SIG-M5 treated with dmso at 0.1 percent for 504 hours (cell line): Measurements from ENCODE around the gene TTC33.

Experiments used
- DNase-seq: peaks from one replicate; lab custom pipeline; 2025; ENCODE audit not compliant: unreplicated experiment; lab: John Stamatoyannopoulos, UW

The TTC33 gene

GRCh38 chr5:40618926-40619325 lies 136.8 kb downstream of the TTC33 start:
- no peak for DNase-seq

DNA sequence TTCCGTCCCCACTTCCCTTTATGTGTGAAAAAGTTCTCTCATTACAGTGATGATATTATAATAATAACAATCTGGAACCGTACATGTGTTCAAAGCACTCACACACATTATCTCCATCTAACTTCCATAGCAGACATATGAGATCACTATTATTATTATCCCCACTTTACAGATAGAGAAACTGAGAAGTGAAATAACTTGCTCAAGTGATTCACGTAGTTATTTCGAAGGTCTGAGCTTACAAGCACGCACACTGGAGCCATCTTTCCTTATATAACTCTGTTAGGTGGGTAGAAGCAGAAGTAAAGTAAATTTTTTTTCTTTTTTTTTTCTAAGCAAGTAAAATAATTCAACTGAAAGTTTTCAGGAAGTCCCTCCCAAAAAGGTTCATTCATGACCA lies 139.0 kb downstream of the TTC33 start:
- peak; percentile 75 for DNase-seq

- DNase-seq: peak; percentile 93
These were observed 140.1 kb downstream of the TTC33 start for GRCh38 chr5:40615586-40616170.

- DNase-seq: no peak
These were observed 140.7 kb downstream of the TTC33 start for GRCh38 chr5:40614923-40615585.

GRCh38 chr5:40614466-40614865 lies 141.3 kb downstream of the TTC33 start:
- DNase-seq: no peak

DNA sequence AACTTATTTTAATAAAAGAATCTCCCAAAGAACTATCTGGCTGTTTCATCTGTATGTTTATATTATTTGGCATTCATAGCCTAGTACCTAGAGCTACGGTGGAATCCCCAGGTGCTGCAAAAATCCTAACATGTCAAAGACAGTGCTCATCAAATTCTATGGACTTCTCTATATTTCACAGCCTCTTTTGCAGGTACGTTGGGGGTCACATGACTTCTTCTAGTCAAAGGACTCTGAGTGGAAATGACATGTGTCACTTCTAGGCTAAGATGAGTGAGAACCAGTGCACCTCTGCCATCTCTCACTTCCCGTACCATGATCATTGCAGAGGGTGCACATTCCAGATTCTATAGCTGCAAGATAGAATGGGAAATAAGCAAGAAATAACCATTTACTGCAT lies 148.6 kb downstream of the TTC33 start:
- no peak for DNase-seq

GRCh38 chr5:40606077-40606765 lies 149.5 kb downstream of the TTC33 start:
- DNase-seq: no peak

DNA sequence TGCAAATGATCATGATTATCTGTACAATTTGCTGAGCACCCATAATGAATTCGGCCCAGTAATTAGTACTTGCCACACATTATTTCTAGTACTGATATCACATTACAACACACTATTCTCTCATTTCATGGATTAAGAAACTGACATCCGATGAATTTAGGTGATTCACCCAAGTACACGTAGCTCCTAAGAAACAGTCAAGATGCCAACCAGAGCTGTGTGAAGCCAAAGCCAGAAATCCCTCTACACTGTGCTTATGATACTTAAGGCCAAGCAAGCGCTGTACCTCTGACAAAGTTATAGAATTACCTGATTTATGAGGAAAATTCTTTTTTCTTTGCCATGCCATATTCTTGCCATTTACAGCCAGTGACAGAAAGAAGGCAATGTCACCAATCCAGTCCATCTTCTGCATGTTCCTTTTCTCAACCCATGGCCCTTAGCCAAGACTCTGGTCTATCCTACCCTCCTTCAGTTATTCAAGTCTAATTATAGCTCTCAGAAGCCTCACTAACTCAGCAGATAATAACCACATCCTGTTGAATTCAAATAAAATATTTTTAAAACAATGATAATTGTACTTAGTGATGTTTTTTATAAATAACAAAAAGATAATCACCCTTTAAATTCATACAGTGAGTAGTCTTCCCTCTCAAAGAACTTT lies 150.3 kb downstream of the TTC33 start:
- no peak for DNase-seq

GRCh38 chr5:40603378-40603777 lies 152.4 kb downstream of the TTC33 start:
- no peak for DNase-seq

DNA sequence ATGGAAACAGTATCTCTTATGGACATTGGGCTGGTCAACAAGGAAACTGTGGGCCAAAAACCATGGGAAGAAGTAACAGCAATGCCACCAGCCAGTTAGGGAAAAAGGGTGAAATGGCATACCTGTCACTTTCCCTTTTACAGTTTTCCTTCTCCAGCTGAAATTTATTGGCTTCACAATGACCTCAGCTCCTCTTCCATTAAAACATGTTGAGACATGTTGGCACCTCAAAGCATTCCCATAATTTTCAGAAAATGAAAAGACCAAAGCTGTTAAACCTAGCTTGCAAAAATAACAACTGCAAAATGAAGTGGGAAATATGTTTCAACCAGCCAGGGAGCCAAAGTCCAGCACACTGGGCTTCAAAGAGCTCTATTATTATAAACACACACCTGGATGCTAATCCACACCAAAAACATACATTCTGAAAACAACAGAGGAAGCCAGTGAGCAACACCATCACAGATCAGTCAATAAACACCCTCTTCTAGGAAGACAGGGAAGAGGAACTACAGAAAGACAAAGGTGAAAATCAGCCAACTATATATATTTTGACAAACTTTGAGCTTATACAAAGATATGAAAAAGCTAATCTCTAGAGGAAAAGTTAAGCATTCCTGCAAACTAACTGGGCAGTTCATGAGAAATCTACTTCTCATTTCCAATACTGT lies 154.4 kb downstream of the TTC33 start:
- no peak for DNase-seq

GRCh38 chr5:40600383-40600782 lies 155.4 kb downstream of the TTC33 start:
- no peak for DNase-seq

GRCh38 chr5:40599676-40600075 lies 156.1 kb downstream of the TTC33 start:
- DNase-seq: no peak

- no peak for DNase-seq
These were observed 160.9 kb downstream of the TTC33 start for GRCh38 chr5:40594811-40595210.

- DNase-seq: peak; percentile 65
These were observed 163.9 kb downstream of the TTC33 start for GRCh38 chr5:40591727-40592396.

GRCh38 chr5:40587376-40587775 lies 168.4 kb downstream of the TTC33 start:
- DNase-seq: no peak

DNA sequence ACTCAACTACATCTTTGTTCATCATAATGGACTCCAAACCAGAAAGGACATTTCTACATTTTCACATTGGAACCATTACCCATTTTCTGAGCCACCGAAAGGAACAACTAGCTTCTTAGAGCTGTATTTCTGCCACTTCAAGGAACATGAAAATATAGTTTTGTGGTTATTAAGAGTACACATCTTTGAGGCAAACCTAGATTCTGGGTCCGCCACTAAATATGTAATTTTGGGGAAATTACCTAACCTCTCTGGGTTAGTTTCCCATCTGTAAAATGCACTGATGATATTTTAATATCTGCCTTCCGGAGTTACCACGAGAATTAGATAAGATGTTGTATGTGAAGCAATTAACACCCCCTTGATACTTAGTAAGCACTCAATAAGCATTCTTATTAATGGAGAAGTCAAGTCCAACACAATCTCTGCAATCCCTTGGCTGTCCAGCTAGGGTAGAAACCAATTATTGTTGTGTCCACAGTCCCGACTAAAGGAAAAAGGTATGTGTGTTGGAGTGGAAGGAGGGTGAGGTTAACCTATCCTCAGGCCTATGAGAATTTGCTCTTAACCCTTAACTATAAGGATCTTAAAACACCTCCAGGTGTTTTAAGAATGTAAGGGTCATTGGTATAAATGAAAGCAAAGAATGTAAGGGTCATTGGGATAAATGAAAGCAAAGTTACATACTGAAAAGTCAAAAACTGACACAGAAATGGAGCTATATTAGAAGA lies 170.1 kb downstream of the TTC33 start:
- DNase-seq: no peak

DNA sequence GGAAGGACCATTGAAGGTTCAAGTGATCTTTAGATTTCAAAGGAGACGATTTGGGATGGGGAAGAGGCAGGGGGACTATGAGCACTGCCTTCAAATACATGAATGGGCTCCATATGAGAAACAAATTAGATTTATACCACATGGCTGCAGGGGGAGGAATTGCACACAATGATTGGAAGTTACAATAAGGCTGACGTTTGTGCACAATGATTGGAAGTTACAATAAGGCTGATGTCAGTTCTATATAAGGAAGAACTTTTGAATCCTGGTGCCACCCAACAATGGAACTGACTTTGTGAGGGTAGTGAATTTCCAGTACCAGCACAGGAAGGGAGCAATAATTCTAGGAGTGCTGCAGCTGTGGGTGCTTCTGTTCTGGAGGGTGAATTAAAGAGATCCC lies 171.7 kb downstream of the TTC33 start:
- DNase-seq: no peak

- DNase-seq: no peak
These were observed 177.0 kb downstream of the TTC33 start for GRCh38 chr5:40578501-40579451.

DNA sequence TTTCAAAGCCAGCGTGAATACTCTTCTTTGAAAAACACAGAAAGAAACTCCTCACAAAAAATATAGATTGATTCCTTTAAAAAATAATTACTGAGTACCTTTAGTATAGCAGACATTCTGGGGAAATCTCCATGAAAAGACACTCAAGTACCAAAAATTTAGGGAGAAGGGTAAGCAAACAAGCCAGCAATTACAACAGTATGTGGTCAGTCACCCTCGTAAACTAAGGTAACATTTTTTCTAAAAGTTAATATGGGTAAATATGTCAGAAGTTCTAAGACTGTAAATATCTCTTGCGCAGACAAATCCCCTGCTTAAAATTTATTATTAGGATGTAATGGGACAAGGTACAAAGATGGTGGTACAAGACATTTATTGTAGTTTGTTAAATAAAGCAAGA lies 178.0 kb downstream of the TTC33 start:
- DNase-seq: no peak
